Sigmoid colon (tissue), 4 donors: ENCODE results near the gene PHLPP1.

ENCODE experiments used
- CTCF ChIP-seq, 4 experiments: fragments of 450-650 bp in 3 of 4; fragments of 200-600 bp in 1 of 4; IDR thresholded peaks; one replicate each; pipeline ENCODE4 v1.5.1; 2016 to 2019; ENCODE audit warnings: antibody characterized with exemption in 4 of 4, mild to moderate bottlenecking in 3 of 4, moderate library complexity in 2 of 4
- POLR2AphosphoS5 ChIP-seq, 4 donors: sonication (generic); formaldehyde crosslinking; IDR thresholded peaks; one replicate each; pipeline ENCODE4 v1.6.1; 2017; ENCODE audit warnings: antibody characterized with exemption in 4 of 4

GRCh38 chr18:62834715-62835114, 119.4 kb downstream of the PHLPP1 start:
- TF ChIP-seq CTCF (IDR thresholded peaks at IDR 0.05): no peak
- TF ChIP-seq POLR2AphosphoS5 (IDR thresholded peaks at IDR 0.05): no peak
